Measurements from ENCODE around the gene RHOF. TPM values are rescaled to one million over a fixed set of nuclear protein-coding genes. Genes with fewer than 3 reads are reported as not detected.

Gene RHOF
- total RNA-seq, 4 donors from 2014 or later: 5.1 to 27.6 (median 13.1) TPM

GRCh38 chr12:121806546-121807423 lies 13.3 kb upstream of the RHOF start:
- Histone ChIP-seq H3K27me3 (no peaks in the 10 kb centered on the region), H3K9me3 (no peaks in the 10 kb centered on the region), H3K36me3 (no peaks in the 10 kb centered on the region), H3K4me1 (peaks cover 9 to 33% of the 10 kb centered on the region in 2 donors), H3K27ac (peak overlapping the region; percentile 100), H3K4me3 (peak overlapping the region; percentile 79 to 85)
- DNase-seq: peak in 1 of 2 donors; percentile 17
- intact Hi-C loops (cut with DNase I; ENCODE audit: low total_unique reads): no loop called here
- TF ChIP-seq CTCF (IDR thresholded peaks at IDR 0.05) (no peak), POLR2A (IDR thresholded peaks at IDR 0.05) (no peak)

GRCh38 chr12:121806009-121806545 lies 12.6 kb upstream of the RHOF start:
- peak in 1 of 2 donors; percentile 23 for DNase-seq
- intact Hi-C loops (cut with DNase I; ENCODE audit: low total_unique reads): no loop called here
- Histone ChIP-seq H3K4me1 (peaks cover 4 to 26% of the 10 kb centered on the region in 2 donors), H3K4me3 (peak overlapping the region; percentile 79 to 85), H3K36me3 (no peaks in the 10 kb centered on the region), H3K27ac (peak overlapping the region; percentile 100), H3K27me3 (no peaks in the 10 kb centered on the region), H3K9me3 (no peaks in the 10 kb centered on the region)
- no peak for TF ChIP-seq CTCF (IDR thresholded peaks at IDR 0.05)
- TF ChIP-seq POLR2A (IDR thresholded peaks at IDR 0.05): no peak

GRCh38 chr12:121805171-121806008 lies 11.9 kb upstream of the RHOF start:
- Histone ChIP-seq H3K27me3 (no peaks in the 10 kb centered on the region), H3K4me3 (peak overlapping the region; percentile 79 to 85), H3K4me1 (peaks cover 0 to 19% of the 10 kb centered on the region in 2 donors), H3K27ac (peak overlapping the region; percentile 100), H3K36me3 (no peaks in the 10 kb centered on the region), H3K9me3 (no peaks in the 10 kb centered on the region)
- intact Hi-C loops (cut with DNase I; ENCODE audit: low total_unique reads): no loop called here
- TF ChIP-seq POLR2A (IDR thresholded peaks at IDR 0.05) (no peak), CTCF (IDR thresholded peaks at IDR 0.05) (no peak)
- peak in 1 of 2 donors; percentile 34 for DNase-seq

- no peak for TF ChIP-seq POLR2A (IDR thresholded peaks at IDR 0.05)
- TF ChIP-seq CTCF (IDR thresholded peaks at IDR 0.05): no peak
- intact Hi-C loops (cut with DNase I; ENCODE audit: low total_unique reads): no loop called here
- Histone ChIP-seq H3K4me1 (peaks cover 0 to 16% of the 10 kb centered on the region in 2 donors), H3K4me3 (peak overlapping the region; percentile 79 to 85), H3K27ac (peak overlapping the region; percentile 100), H3K27me3 (no peaks in the 10 kb centered on the region), H3K9me3 (no peaks in the 10 kb centered on the region), H3K36me3 (no peaks in the 10 kb centered on the region)
- peak; percentile 41 to 51 for DNase-seq
These were observed 11.1 kb upstream of the RHOF start for GRCh38 chr12:121804417-121805111.
